ENCODE measurements around the gene TRPM5.

Gene TRPM5

GRCh38 chr11:2475136-2475918, 31.0 kb upstream of the TRPM5 start:
- no peak for DNase-seq (ENCODE audit: low spot score in 2 of 2)
- ATAC-seq (ENCODE audit: low read depth), result no peak
- H3K4me1 Mint-ChIP-seq, result peaks cover 22% of the 10 kb centered on the region
- H3K9me3 Mint-ChIP-seq, result peaks cover 13% of the 10 kb centered on the region
- H3K36me3 Mint-ChIP-seq, result peaks cover 37% of the 10 kb centered on the region
- H3K4me3 Mint-ChIP-seq, result no peak overlapping the region
- no peaks in the 10 kb centered on the region for H3K27me3 Mint-ChIP-seq
- H3K27ac Mint-ChIP-seq, result no peak overlapping the region

- no peaks in the 10 kb centered on the region for H3K27me3 Mint-ChIP-seq
- H3K36me3 Mint-ChIP-seq, result peaks cover 28% of the 10 kb centered on the region
- no peak overlapping the region for H3K4me3 Mint-ChIP-seq
- DNase-seq (ENCODE audit: low spot score in 2 of 2) (no peak), ATAC-seq (ENCODE audit: low read depth) (no peak)
- H3K27ac Mint-ChIP-seq, result no peak overlapping the region
- peaks cover 22% of the 10 kb centered on the region for H3K4me1 Mint-ChIP-seq
- peaks cover 6% of the 10 kb centered on the region for H3K9me3 Mint-ChIP-seq
Observed at GRCh38 chr11:2474059-2474901, 30.0 kb upstream of the TRPM5 start.

GRCh38 chr11:2473361-2474058, 29.2 kb upstream of the TRPM5 start:
- Mint-ChIP-seq H3K4me1 (peaks cover 24% of the 10 kb centered on the region), H3K9me3 (peaks cover 6% of the 10 kb centered on the region), H3K27ac (no peak overlapping the region), H3K4me3 (no peak overlapping the region), H3K27me3 (no peaks in the 10 kb centered on the region), H3K36me3 (peaks cover 22% of the 10 kb centered on the region)
- no peak for DNase-seq (ENCODE audit: low spot score in 2 of 2)
- no peak for ATAC-seq (ENCODE audit: low read depth)

GRCh38 chr11:2472428-2473186, 28.3 kb upstream of the TRPM5 start:
- Mint-ChIP-seq H3K27me3 (no peaks in the 10 kb centered on the region), H3K4me3 (no peak overlapping the region), H3K4me1 (peaks cover 28% of the 10 kb centered on the region), H3K36me3 (peaks cover 13% of the 10 kb centered on the region), H3K27ac (no peak overlapping the region), H3K9me3 (peaks cover 3% of the 10 kb centered on the region)
- DNase-seq (ENCODE audit: low spot score in 2 of 2) (no peak), ATAC-seq (ENCODE audit: low read depth) (no peak)

GRCh38 chr11:2471804-2472096, 27.4 kb upstream of the TRPM5 start:
- peaks cover under 1% of the 10 kb centered on the region for H3K9me3 Mint-ChIP-seq
- no peaks in the 10 kb centered on the region for H3K27me3 Mint-ChIP-seq
- no peak overlapping the region for H3K27ac Mint-ChIP-seq
- peaks cover 33% of the 10 kb centered on the region for H3K4me1 Mint-ChIP-seq
- ATAC-seq (ENCODE audit: low read depth) (no peak), DNase-seq (ENCODE audit: low spot score in 2 of 2) (no peak)
- H3K36me3 Mint-ChIP-seq, result peaks cover 9% of the 10 kb centered on the region
- no peak overlapping the region for H3K4me3 Mint-ChIP-seq

GRCh38 chr11:2471048-2471803, 26.9 kb upstream of the TRPM5 start:
- peaks cover 7% of the 10 kb centered on the region for H3K36me3 Mint-ChIP-seq
- peaks cover 37% of the 10 kb centered on the region for H3K4me1 Mint-ChIP-seq
- ATAC-seq (ENCODE audit: low read depth) (no peak), DNase-seq (ENCODE audit: low spot score in 2 of 2) (no peak)
- no peak overlapping the region for H3K27ac Mint-ChIP-seq
- H3K27me3 Mint-ChIP-seq, result no peaks in the 10 kb centered on the region
- H3K9me3 Mint-ChIP-seq, result no peaks in the 10 kb centered on the region
- no peak overlapping the region for H3K4me3 Mint-ChIP-seq

GRCh38 chr11:2470495-2470894, 26.2 kb upstream of the TRPM5 start:
- Mint-ChIP-seq H3K27me3 (no peaks in the 10 kb centered on the region), H3K36me3 (peaks cover 7% of the 10 kb centered on the region), H3K4me3 (no peak overlapping the region), H3K27ac (no peak overlapping the region), H3K4me1 (peaks cover 38% of the 10 kb centered on the region), H3K9me3 (no peaks in the 10 kb centered on the region)
- no peak for DNase-seq (ENCODE audit: low spot score in 2 of 2)
- ATAC-seq (ENCODE audit: low read depth), result no peak

- ATAC-seq (ENCODE audit: low read depth) (no peak), DNase-seq (ENCODE audit: low spot score in 2 of 2) (no peak)
- no peak overlapping the region for H3K27ac Mint-ChIP-seq
- H3K4me3 Mint-ChIP-seq, result no peak overlapping the region
- no peaks in the 10 kb centered on the region for H3K9me3 Mint-ChIP-seq
- H3K27me3 Mint-ChIP-seq, result no peaks in the 10 kb centered on the region
- H3K4me1 Mint-ChIP-seq, result peaks cover 43% of the 10 kb centered on the region
- H3K36me3 Mint-ChIP-seq, result peaks cover 1% of the 10 kb centered on the region
Observed at GRCh38 chr11:2468363-2469235, 24.3 kb upstream of the TRPM5 start.

- peaks cover 1% of the 10 kb centered on the region for H3K36me3 Mint-ChIP-seq
- H3K27ac Mint-ChIP-seq, result no peak overlapping the region
- no peaks in the 10 kb centered on the region for H3K9me3 Mint-ChIP-seq
- no peak overlapping the region for H3K4me3 Mint-ChIP-seq
- no peak for ATAC-seq (ENCODE audit: low read depth)
- no peaks in the 10 kb centered on the region for H3K27me3 Mint-ChIP-seq
- H3K4me1 Mint-ChIP-seq, result peaks cover 49% of the 10 kb centered on the region
- no peak for DNase-seq (ENCODE audit: low spot score in 2 of 2)
Observed at GRCh38 chr11:2467695-2468055, 23.4 kb upstream of the TRPM5 start.

- Mint-ChIP-seq H3K27me3 (no peaks in the 10 kb centered on the region), H3K36me3 (peaks cover 1% of the 10 kb centered on the region), H3K27ac (no peak overlapping the region), H3K4me3 (peak overlapping the region; percentile 52), H3K9me3 (no peaks in the 10 kb centered on the region), H3K4me1 (peaks cover 52% of the 10 kb centered on the region)
- no peak for DNase-seq (ENCODE audit: low spot score in 2 of 2)
- ATAC-seq (ENCODE audit: low read depth), result peak; percentile 93
Observed at GRCh38 chr11:2466869-2467694, 22.8 kb upstream of the TRPM5 start.

- Mint-ChIP-seq H3K4me1 (peaks cover 52% of the 10 kb centered on the region), H3K27ac (no peak overlapping the region), H3K27me3 (no peaks in the 10 kb centered on the region), H3K4me3 (peak overlapping the region; percentile 52), H3K36me3 (peaks cover 1% of the 10 kb centered on the region), H3K9me3 (no peaks in the 10 kb centered on the region)
- no peak for DNase-seq (ENCODE audit: low spot score in 2 of 2)
- ATAC-seq (ENCODE audit: low read depth), result no peak
Observed at GRCh38 chr11:2466069-2466801, 21.9 kb upstream of the TRPM5 start.
